Stimulated activated naive CD4-positive, alpha-beta T cell treated with Interleukin-2 at 50 U/mL for 16 hours (primary cell): Measurements from ENCODE around the gene TRIM73.
"Not testable (repeated sequence)": the region's sequence is repeated elsewhere in the genome, so short reads cannot be mapped to it uniquely, and the experiment has no call there.

ENCODE experiments used
- DNase-seq: peaks from one replicate; lab custom pipeline; 2025; lab: John Stamatoyannopoulos, UW

TRIM73 gene

DNA sequence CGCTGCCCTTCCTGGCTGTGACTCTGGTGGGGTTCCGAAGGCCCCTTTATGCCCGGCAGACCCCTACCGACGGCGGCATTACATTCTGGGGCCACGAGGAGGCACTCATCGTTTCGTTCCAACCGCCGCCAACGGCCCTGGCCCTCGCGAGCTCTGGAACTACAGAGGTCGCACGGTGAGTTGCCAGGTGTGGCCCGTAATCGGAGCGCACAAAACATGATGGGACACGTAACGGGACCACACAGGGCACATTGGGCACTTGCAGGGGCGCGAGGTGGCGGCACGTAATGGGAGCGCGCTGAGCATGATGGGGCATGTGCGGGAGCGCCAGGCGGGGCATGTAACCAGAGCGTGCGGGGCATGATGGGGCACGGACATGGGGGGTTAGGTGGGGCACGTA, at the start of gene TRIM73:
TSS of gene TRIM73 (plus strand) at position 301 of the 400 bp plus-strand sequence. CDS start 3,305 bp downstream, outside the sequence.
- DNase-seq = not testable (repeated sequence)

DNA sequence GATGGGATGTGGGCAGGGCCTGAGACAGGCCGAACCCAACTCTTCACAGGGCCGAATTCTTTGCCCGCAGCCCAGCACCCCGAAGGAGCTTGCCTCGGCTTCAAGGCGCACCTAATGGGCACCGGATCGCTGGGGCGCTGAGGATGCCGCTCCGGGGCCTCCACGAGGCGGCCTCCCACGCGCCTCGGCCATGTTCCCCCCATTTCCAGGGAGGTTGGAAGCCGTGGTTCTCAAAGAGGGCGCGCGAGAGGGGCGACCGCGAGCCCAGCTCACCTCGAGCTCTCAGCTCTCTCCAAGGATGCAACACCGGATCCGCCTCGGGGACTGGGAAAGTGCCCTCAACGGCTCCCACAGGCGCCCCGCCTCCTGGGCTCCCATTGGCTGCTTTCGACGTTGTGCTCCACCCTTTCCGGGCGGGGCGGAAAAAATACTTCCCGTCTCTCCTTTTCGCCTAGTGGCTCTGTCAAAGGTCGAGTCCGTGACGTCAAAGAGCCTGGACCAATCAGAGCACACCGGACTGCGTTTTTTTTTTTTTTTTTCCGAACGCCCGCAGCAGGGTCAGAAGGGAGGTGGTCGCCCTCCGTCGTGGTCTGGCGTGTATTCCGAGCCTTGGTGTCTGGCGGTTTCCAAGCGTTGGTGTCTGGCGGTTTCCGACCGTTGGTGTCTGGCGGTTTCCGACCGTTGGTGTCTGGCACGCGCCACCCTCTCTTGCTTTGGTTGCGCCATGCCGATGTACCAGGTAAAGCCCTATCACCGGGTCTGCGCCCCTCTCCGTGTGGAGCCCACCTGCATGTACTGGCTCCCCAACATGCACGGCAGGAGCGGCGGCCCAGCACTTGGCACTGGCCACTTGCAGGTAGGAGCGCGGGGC, 36.5 kb upstream of the TRIM73 start:
- DNase-seq = not testable (repeated sequence)

DNA sequence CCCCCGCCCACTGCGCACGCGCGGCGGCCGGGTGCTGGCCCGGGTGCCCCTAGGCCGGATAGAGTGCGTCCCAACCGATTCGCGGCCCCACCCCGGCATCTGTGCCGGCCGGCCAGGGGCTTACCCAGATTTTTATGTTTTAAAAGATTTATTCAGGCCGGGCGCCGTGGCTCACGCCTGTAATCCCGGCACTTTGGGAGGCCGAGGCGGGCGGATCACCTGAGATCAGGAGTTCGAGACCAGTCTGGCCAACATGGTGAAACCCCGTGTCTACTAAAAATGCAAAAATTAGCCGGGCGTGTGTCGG, 35.9 kb upstream of the TRIM73 start:
- DNase-seq = not testable (repeated sequence)

DNA sequence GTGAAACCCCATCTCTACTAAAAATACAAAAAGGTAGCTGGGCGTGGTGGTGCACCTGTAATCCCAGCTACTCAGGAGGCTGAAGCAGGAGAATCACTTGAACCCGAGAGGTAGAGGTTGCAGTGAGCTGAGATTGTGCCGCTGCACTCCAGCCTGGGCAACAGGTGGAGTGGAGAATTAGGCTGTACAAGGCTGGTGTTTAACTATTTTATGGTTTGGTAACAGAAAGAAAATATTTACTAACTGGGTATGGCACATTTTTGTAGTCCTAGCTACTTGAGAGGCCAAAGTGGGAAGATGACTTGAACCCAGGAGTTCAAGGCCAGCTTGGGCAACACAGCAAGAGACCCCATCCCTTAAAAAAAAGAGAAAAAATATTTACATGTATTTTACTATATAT, 31.4 kb upstream of the TRIM73 start:
- DNase-seq = not testable (repeated sequence)

DNA sequence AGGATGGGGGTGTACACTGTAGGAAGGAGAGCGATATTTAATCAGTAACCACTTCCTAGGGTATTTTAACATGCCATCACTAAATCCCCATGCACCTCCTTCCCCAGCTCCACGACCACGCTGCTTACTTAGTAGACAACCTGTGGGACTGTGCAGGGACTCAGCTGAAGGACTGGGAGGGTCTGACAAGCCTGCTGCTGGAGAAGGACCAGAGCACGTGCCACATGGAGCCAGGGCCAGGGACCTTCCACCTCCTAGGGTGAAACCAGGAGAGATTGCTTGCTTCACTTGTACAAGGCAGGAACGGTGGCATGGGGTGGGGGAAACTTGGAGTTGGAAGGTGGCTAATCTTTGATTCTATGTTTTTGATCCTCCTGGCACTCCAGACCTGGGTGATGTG, 28.8 kb upstream of the TRIM73 start:
- DNase-seq = not testable (repeated sequence)

DNA sequence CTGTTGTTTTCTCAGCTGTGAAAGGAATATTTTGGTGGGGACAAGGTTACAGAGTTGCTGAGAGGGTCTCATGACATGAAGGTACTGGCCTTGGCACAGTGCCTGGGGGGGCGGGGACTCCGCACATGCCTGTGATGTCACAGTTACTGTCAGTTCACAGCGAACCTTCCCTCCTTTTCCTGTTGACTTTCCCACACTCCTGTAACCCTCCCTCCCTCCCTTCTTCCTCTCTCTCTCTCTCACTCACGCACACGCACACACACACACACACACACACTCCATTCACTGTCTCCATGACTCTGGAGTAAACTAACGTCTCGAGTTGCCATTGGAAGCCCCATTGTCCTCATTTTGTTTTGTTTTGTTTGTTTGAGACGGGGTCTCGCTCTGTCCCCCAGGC, 28.1 kb upstream of the TRIM73 start:
- not testable (repeated sequence) for DNase-seq

GRCh38 chr7:75374144-75374518, 21.3 kb upstream of the TRIM73 start:
- DNase-seq = not testable (repeated sequence)

DNA sequence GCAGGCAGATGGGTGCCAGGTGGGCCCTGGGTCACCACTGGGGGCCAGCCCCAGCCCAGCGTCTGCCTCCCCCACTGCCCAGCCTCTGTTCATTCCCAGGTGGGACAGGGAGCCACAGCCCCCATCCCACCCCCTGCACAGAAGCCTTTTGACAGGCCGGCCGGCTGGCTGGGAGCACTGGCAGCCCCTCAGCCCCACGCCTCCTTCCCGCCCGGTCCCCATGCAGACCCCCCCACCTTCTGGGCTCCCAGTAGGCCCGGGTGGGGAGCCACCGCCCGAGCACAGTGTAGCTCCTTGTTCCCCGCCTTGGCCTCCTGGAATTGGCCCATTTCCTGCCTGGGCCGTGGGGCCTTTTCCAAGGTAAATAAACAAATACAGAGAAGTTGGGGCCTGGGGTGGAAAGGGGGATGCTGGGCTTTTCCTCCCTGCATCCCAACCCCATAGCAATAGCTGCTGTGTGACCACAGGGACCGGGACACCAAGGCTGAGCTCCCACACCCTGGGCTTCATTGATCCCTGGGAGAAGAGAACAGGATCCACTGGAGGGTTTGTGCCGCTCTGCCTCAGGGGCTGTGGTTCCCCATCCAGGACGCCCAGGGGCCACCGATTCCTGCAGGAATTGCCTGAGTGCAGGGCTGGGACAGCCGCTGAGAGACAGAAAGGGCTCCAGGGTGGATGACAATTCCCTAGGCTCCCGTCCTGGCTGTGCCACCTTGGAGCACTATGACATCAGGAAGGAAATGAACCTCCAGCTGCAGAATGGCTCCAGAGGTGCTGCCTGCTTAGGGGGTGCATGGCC, 20.7 kb upstream of the TRIM73 start:
- not testable (repeated sequence) for DNase-seq

GRCh38 chr7:75393194-75393593, 2.2 kb upstream of the TRIM73 start:
- DNase-seq = not testable (repeated sequence)

DNA sequence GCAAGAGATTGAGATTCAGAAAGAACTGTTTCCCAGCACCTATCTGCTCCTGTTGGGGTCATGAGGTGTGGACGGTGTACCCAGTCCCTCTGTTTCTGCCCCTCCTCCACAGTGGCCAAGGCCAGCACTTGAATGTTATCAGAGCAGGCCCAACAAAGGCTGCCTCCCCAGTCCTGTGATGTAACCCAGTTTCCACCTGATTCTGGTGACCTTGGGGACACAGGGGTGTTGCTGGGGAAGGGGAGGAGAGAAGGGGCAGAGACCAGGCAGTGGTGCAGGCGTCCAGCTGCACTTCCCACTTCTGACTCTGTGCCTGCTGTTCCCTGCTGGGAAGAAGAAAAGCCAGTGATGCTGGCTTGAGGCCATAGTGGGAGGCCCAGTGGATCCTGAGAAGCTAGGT, 2.4 kb downstream of the TRIM73 start:
- not testable (repeated sequence) for DNase-seq

- DNase-seq = not testable (repeated sequence)
Measured at GRCh38 chr7:75398771-75399700, 3.6 kb downstream of the TRIM73 start.

- DNase-seq = not testable (repeated sequence)
Measured at GRCh38 chr7:75400575-75400974, 5.1 kb downstream of the TRIM73 start.

DNA sequence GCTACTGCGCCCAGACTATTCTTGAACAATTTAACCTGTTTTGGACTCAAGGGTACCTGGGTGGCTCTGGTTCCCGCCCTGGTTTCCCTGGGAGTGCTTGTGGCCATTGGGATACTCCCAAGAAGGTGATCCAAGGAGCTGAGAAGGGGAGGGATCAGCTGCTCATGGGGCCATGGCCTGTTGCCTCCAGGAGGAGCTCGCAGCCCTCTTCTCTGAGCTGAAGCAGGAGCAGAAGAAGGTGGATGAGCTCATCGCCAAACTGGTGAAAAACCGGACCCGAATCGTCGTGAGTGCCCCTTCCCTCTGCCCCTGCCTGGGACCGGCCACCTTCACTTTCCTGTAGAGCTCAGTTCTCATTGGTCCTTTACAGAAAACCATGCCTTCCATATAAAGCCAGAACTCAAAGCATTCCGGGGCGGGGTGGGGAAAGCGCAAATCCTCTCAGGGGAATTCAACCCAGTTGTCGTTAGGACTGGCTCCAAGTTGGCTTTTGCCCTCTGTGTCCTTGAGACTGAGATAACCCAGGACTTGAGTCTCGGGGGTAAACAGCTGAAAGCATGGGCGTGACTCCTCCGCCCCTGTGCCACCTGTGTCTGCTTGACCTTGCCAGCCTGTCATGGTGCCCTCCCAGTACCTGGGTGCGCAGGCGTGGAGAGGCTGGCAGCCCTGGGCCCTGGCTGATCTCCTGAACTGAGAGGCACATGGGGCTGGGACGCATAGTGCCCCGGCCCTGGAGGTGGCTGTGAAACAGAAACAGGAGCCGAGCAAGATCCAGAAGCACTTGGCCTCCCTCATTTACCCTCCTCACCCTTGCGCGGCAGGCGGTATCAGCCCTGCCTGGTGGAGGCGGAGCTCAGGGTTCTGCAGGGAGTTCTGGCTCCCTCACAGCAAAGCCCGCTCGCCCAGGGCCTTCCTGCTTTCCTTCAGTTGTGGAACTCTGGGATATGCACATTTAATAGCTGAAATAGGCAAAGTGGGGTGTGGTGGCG, 8.3 kb downstream of the TRIM73 start:
- not testable (repeated sequence) for DNase-seq

DNA sequence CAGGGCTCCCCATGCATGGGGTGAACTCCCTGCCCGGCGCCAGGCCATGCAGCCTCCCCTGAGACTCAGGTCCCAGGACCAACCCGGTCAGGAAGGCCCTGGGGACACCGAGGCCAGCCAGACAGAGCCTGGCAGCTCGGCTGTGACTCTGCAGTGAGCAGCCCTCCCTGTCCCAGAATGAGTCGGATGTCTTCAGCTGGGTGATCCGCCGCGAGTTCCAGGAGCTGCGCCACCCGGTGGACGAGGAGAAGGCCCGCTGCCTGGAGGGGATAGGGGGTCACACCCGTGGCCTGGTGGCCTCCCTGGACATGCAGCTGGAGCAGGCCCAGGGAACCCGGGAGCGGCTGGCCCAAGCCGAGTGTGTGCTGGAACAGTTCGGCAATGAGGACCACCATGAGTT, 9.2 kb downstream of the TRIM73 start:
- DNase-seq = not testable (repeated sequence)

DNA sequence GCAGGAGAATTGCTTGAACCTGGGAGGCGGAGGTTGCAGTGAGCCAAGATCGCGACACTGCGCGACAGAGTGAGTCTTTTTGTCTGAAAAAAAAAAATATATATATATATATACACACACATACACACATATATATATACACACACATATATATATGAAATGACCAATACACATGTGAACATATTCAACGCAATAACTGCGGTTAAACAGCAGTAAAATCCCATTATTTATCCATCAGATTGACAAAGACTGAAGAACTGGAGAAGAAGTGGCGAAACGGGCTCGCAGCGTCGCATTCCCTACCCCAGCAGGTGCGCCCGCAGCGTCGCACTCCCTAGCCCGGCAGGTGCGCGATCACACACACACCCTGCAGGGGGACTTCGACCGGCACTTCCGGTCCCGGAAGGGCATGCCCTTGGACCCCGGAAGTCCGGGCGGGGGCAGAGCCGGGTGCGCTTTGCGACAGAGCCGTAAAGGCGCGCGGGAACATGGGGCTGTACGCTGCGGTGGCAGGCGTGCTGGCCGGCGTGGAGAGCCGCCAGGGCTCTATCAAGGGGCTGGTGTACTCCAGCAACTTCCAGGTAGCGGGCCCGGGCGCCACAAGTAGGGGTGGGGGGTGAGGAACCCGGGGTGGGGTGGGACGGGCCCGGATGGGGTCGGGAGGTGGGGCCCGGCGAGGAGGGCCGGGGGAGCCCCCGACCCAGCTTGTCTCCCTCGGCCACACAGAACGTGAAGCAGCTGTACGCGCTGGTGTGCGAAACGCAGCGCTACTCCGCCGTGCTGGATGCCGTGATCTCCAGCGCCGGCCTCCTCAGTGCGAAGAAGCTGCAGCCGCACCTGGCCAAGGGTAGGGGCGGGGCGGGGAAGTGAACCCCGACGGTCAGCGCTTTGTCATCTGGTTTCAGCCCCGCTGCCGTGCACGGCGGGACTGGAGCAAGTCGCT, 14.7 kb downstream of the TRIM73 start:
- not testable (repeated sequence) for DNase-seq

- not testable (repeated sequence) for DNase-seq
Measured at GRCh38 chr7:75410823-75411173, 15.4 kb downstream of the TRIM73 start.

- not testable (repeated sequence) for DNase-seq
Measured at GRCh38 chr7:75414204-75414603, 18.8 kb downstream of the TRIM73 start.

GRCh38 chr7:75414708-75415427, 19.4 kb downstream of the TRIM73 start:
- not testable (repeated sequence) for DNase-seq

DNA sequence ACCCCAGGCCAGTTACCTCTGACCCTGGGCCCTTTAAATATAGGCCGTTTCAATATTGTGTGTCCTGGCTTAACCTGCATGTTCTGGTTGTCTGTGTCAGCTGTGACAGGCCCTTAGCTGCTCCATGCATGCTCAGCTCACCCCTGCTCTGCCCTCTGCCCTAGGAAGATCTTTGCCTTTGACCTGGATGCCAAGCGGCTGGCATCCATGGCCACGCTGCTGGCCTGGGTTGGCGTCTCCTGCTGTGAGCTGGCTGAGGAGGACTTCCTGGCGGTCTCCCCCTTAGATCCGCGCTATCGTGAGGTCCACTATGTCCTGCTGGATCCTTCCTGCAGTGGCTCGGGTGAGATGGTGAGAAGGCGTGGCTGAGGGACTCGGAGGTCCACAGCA, 20.0 kb downstream of the TRIM73 start:
- DNase-seq = not testable (repeated sequence)
